ENCODE data around the gene MED19.
A peak's percentile ranks its signal among the peaks of the same experiment; 100 is the strongest.

Gene MED19

GRCh38 chr11:57668434-57668782 is 43.6 kb downstream of the MED19 start:
- DNase-seq (peak; percentile 41), ATAC-seq (ENCODE audit: insufficient read depth, low read depth) (peak; percentile 6)
- Histone ChIP-seq H3K4me2 (ENCODE audit: insufficient read depth, low read length) (peak overlapping the region; percentile 75), H3K4me3 (ENCODE audit: low read depth in 1 of 2, low read length in 2 of 2) (peak overlapping the region; percentile 75 to 82), H3K27me3 (ENCODE audit: insufficient read depth, low read length, poor library complexity) (no peaks in the 10 kb centered on the region), H3K79me2 (ENCODE audit: insufficient read depth, low read length) (peaks cover 55% of the 10 kb centered on the region), H4K20me1 (ENCODE audit: insufficient read depth, low read length) (peaks cover 42% of the 10 kb centered on the region), H3K36me3 (ENCODE audit: insufficient read depth, low read length) (peaks cover 25% of the 10 kb centered on the region), H3K27ac (ENCODE audit: low read length) (peak overlapping the region; percentile 93), H3K4me1 (ENCODE audit: insufficient read depth, low read length) (peaks cover 51% of the 10 kb centered on the region), H3K9me3 (ENCODE audit: insufficient read depth, low read length, severe bottlenecking) (no peaks in the 10 kb centered on the region), H2AFZ (ENCODE audit: low read depth, low read length) (peak overlapping the region; percentile 73), H3K9ac (ENCODE audit: low read depth, low read length) (peak overlapping the region; percentile 94)
- TF ChIP-seq EZH2 (IDR thresholded peaks at IDR 0.05; ENCODE audit: borderline replicate concordance, low read depth, low read length, severe bottlenecking) (no peak), CTCF (IDR thresholded peaks at IDR 0.05; ENCODE audit: borderline replicate concordance, extremely low read depth, low read length, poor library complexity, severe bottlenecking) (no peak)

DNA sequence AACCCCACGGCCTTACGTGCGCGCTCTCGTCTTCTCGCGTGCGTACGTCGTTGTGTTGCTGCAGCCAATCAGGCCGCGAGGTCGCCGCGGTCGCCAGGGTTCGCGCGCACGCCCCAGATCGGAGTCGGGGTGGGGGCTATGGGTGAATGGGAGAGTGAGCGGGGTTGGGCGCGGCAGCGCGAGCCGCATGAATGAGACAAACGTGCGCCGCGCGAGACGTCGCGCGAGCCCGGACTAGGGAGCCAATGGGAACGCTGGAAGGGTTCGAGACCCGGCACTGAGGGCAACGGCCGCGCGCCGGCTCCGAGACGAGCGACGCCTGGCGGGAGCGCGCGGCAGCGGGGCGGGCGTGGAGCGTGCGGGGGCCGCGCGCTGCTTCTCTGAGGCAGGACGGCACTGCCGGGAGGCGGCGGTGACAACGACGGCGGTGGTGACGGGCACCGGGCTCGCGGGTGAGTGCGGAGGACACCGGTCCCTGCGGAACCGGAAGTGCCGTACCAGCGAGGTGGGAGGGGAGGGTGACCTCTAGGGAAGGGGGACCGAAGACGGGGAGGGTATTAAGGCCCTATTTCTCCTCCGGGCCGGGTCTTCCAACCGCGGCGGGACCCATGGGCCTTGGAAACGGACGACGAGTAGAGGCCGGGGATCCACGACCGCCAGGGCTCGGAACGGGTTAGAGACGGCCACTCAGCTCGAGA is 44.1 kb downstream of the MED19 start, which contains the start of gene ZDHHC5:
Gene ZDHHC5 (plus strand): TSS at position 379 of the 698 bp plus-strand sequence. CDS start 4,977 bp downstream, outside the sequence.
- Histone ChIP-seq H4K20me1 (ENCODE audit: insufficient read depth, low read length) (peaks cover 39% of the 10 kb centered on the region), H3K4me1 (ENCODE audit: insufficient read depth, low read length) (peaks cover 48% of the 10 kb centered on the region), H3K36me3 (ENCODE audit: insufficient read depth, low read length) (peaks cover 20% of the 10 kb centered on the region), H3K4me3 (ENCODE audit: low read depth in 1 of 2, low read length in 2 of 2) (peak within 1 kb of the TSS; percentile 75 to 82), H3K27ac (ENCODE audit: low read length) (peak within 1 kb of the TSS; percentile 99), H2AFZ (ENCODE audit: low read depth, low read length) (peak within 1 kb of the TSS; percentile 88), H3K79me2 (ENCODE audit: insufficient read depth, low read length) (peaks cover 50% of the 10 kb centered on the region), H3K9ac (ENCODE audit: low read depth, low read length) (peak within 1 kb of the TSS; percentile 94), H3K9me3 (ENCODE audit: insufficient read depth, low read length, severe bottlenecking) (no peaks in the 10 kb centered on the region), H3K27me3 (ENCODE audit: insufficient read depth, low read length, poor library complexity) (no peaks in the 10 kb centered on the region), H3K4me2 (ENCODE audit: insufficient read depth, low read length) (peak within 1 kb of the TSS; percentile 79)
- DNase-seq (peak; percentile 100), ATAC-seq (ENCODE audit: insufficient read depth, low read depth) (peak; percentile 91)
- TF ChIP-seq CTCF (IDR thresholded peaks at IDR 0.05; ENCODE audit: borderline replicate concordance, extremely low read depth, low read length, poor library complexity, severe bottlenecking) (peak; percentile 62), EZH2 (IDR thresholded peaks at IDR 0.05; ENCODE audit: borderline replicate concordance, low read depth, low read length, severe bottlenecking) (no peak)

GRCh38 chr11:57667117-57667735 is 44.8 kb downstream of the MED19 start:
- Histone ChIP-seq H3K79me2 (ENCODE audit: insufficient read depth, low read length) (peaks cover 43% of the 10 kb centered on the region), H3K36me3 (ENCODE audit: insufficient read depth, low read length) (peaks cover 16% of the 10 kb centered on the region), H3K27me3 (ENCODE audit: insufficient read depth, low read length, poor library complexity) (no peaks in the 10 kb centered on the region), H3K4me3 (ENCODE audit: low read depth in 1 of 2, low read length in 2 of 2) (peak overlapping the region; percentile 32 to 82), H3K27ac (ENCODE audit: low read length) (peak overlapping the region; percentile 99), H2AFZ (ENCODE audit: low read depth, low read length) (peak overlapping the region; percentile 88), H3K9me3 (ENCODE audit: insufficient read depth, low read length, severe bottlenecking) (no peaks in the 10 kb centered on the region), H4K20me1 (ENCODE audit: insufficient read depth, low read length) (peaks cover 33% of the 10 kb centered on the region), H3K9ac (ENCODE audit: low read depth, low read length) (peak overlapping the region; percentile 94), H3K4me1 (ENCODE audit: insufficient read depth, low read length) (peaks cover 41% of the 10 kb centered on the region), H3K4me2 (ENCODE audit: insufficient read depth, low read length) (peak overlapping the region; percentile 79)
- no peak for TF ChIP-seq EZH2 (IDR thresholded peaks at IDR 0.05; ENCODE audit: borderline replicate concordance, low read depth, low read length, severe bottlenecking)
- TF ChIP-seq CTCF (IDR thresholded peaks at IDR 0.05; ENCODE audit: borderline replicate concordance, extremely low read depth, low read length, poor library complexity, severe bottlenecking): no peak
- ATAC-seq (ENCODE audit: insufficient read depth, low read depth): peak; percentile 70
- peak; percentile 96 for DNase-seq
